ENCODE measurements around the gene GPC6.
A peak's percentile ranks its signal among the peaks of the same experiment; 100 is the strongest.

GPC6 gene

GRCh38 chr13:94344126-94344818 lies 1117.7 kb downstream of the GPC6 start:
- no peak for DNase-seq

GRCh38 chr13:94345374-94346195 lies 1119.0 kb downstream of the GPC6 start:
- DNase-seq = no peak

- DNase-seq = no peak
Observed at GRCh38 chr13:94346261-94347019, 1119.8 kb downstream of the GPC6 start.

- DNase-seq = peak; percentile 21
Observed at GRCh38 chr13:94351292-94351990, 1124.8 kb downstream of the GPC6 start.

GRCh38 chr13:94352057-94352456 lies 1125.5 kb downstream of the GPC6 start:
- no peak for DNase-seq

GRCh38 chr13:94353167-94353710 lies 1126.6 kb downstream of the GPC6 start:
- DNase-seq = no peak

GRCh38 chr13:94359875-94360274 lies 1133.3 kb downstream of the GPC6 start:
- DNase-seq = no peak

GRCh38 chr13:94362411-94362909 lies 1135.9 kb downstream of the GPC6 start:
- DNase-seq = peak; percentile 74

- no peak for DNase-seq
Observed at GRCh38 chr13:94366677-94367076, 1140.1 kb downstream of the GPC6 start.

- DNase-seq = no peak
Observed at GRCh38 chr13:94369972-94370436, 1143.4 kb downstream of the GPC6 start.

GRCh38 chr13:94371855-94372254 lies 1145.2 kb downstream of the GPC6 start:
- DNase-seq = no peak

GRCh38 chr13:94382517-94382916 lies 1155.9 kb downstream of the GPC6 start:
- DNase-seq = no peak

- no peak for DNase-seq
Observed at GRCh38 chr13:94382960-94383359, 1156.4 kb downstream of the GPC6 start.

- DNase-seq = no peak
Observed at GRCh38 chr13:94384231-94384905, 1157.8 kb downstream of the GPC6 start.

- no peak for DNase-seq
Observed at GRCh38 chr13:94387047-94387446, 1160.4 kb downstream of the GPC6 start.

GRCh38 chr13:94389604-94390351 lies 1163.2 kb downstream of the GPC6 start:
- DNase-seq = no peak

GRCh38 chr13:94390881-94391280 lies 1164.3 kb downstream of the GPC6 start:
- no peak for DNase-seq

GRCh38 chr13:94394723-94395122 lies 1168.1 kb downstream of the GPC6 start:
- no peak for DNase-seq

GRCh38 chr13:94395860-94396259 lies 1169.3 kb downstream of the GPC6 start:
- DNase-seq = no peak

GRCh38 chr13:94399812-94400211 lies 1173.2 kb downstream of the GPC6 start:
- no peak for DNase-seq

- DNase-seq = no peak
Observed at GRCh38 chr13:94400874-94401273, 1174.3 kb downstream of the GPC6 start.

All from inflammatory macrophage treated with lipopolysaccharide for 4 hours (primary cell).